Activated CD4-positive, alpha-beta memory T cell treated with anti-CD3 and anti-CD28 coated beads for 36 hours (primary cell): ENCODE results near the gene TBC1D23. TPM values are rescaled to one million over a fixed set of nuclear protein-coding genes. Genes with fewer than 3 reads are reported as not detected.
A peak's percentile ranks its signal among the peaks of the same experiment; 100 is the strongest.
"Not testable (repeated sequence)": the region's sequence is repeated elsewhere in the genome, so short reads cannot be mapped to it uniquely, and the experiment has no call there.

Experiments
- CTCF ChIA-PET: fragments of 350-600 bp; sonication (Branson Sonifier 250); formaldehyde crosslinking; loops from one replicate; lab custom pipeline; 2021; ENCODE audit warnings: antibody characterized with exemption, inconsistent platforms; lab: Charles Lee
- POLR2A ChIA-PET: fragments of 350-600 bp; sonication (Branson Sonifier 250); formaldehyde crosslinking; loops from one replicate; lab custom pipeline; 2021; ENCODE audit warnings: antibody characterized with exemption; lab: Charles Lee
- DNase-seq: peaks from one replicate; pipeline ENCODE4 v3.0.0-alpha.2; 2020
- H3K27ac Mint-ChIP-seq: one replicate; pipeline ENCODE4 v1.8.0; 2021; ENCODE audit warnings: mixed read lengths
- H3K27me3 Mint-ChIP-seq: one replicate; pipeline ENCODE4 v1.8.0; 2021; ENCODE audit warnings: mixed read lengths
- H3K36me3 Mint-ChIP-seq: one replicate; pipeline ENCODE4 v1.8.0; 2021; ENCODE audit warnings: mixed read lengths
- H3K4me1 Mint-ChIP-seq: one replicate; pipeline ENCODE4 v1.8.0; 2021; ENCODE audit warnings: low read depth, mixed read lengths
- H3K4me3 Mint-ChIP-seq: one replicate; pipeline ENCODE4 v1.8.0; 2021; ENCODE audit warnings: mild to moderate bottlenecking, mixed read lengths
- H3K9me3 Mint-ChIP-seq: one replicate; pipeline ENCODE4 v1.8.0; 2021; ENCODE audit warnings: mixed read lengths
- intact Hi-C: fragments of 100-400 bp; cut with micrococcal nuclease; formaldehyde crosslinking; loops from one replicate; pipeline ENCODE4 v1.15.1; 2023
- total RNA-seq, 2 experiments: library from RNA; stranded (reverse); gene quantifications; one replicate each; pipeline ENCODE4 v1.2.3, GENCODE V29; 2021

The TBC1D23 gene
- total RNA-seq, 2 experiments from 2014 or later: 17.8 to 22.7 TPM

- POLR2A ChIA-PET: no interaction called here
- H3K9me3 Mint-ChIP-seq: no peaks in the 10 kb centered on the region
Measured at GRCh38 chr3:100231668-100232067, 29.1 kb upstream of the TBC1D23 start.

DNA sequence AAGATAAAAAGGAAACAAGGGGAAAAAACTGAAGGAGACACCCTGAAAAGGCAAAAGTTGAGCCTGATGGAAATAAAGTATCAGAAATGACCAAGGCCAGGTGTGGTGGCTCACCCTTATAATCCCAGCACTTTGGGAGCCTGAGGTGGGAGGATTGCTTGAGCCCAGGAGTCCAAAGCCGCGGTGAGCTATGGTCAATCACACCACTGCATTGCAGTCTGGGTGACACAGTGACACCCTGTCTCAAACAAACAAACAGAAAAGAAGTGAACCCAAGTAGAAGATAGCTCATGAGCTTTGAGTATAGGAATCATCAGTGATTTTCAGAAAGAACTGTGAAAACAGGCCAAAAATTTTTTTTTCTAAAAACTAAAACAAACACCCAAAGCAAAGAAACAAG, 26.4 kb upstream of the TBC1D23 start:
- POLR2A ChIA-PET: no interaction called here

More at GRCh38 chr3:100231668-100232067, 29.1 kb upstream of the TBC1D23 start:
- Mint-ChIP-seq H3K4me1 (no peaks in the 10 kb centered on the region), H3K4me3 (no peak overlapping the region), H3K27me3 (peaks cover 2% of the 10 kb centered on the region), H3K27ac (no peak overlapping the region), H3K36me3 (no peaks in the 10 kb centered on the region)
- intact Hi-C loops: no loop called here
- DNase-seq: no peak
- CTCF ChIA-PET: no interaction called here

DNA sequence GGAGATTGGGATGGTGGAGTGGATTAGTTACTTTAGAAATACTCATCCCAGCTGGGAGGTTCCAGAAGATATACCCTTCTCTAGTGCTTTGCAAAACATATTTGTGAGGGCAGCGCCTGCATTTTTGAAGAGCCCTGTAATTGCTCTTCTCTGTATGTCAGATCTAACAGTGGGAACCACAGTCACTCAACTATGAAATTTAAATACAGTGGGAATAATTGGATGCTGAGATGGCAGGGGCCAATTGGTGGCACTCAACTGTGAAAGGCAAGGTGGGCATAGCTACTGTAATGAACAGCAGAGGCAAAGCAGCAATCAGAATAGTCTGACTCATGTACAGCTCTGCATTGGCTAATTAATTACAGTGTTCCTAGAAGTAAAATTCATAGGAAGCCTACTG, 22.2 kb upstream of the TBC1D23 start:
- Mint-ChIP-seq H3K4me1 (no peaks in the 10 kb centered on the region), H3K4me3 (no peak overlapping the region), H3K9me3 (peaks cover 10% of the 10 kb centered on the region), H3K36me3 (peaks cover 1% of the 10 kb centered on the region), H3K27ac (no peak overlapping the region), H3K27me3 (no peaks in the 10 kb centered on the region)
- ChIA-PET POLR2A (no interaction called here), CTCF (no interaction called here)
- intact Hi-C loops: no loop called here
- no peak for DNase-seq

More for the DNA sequence above, 26.4 kb upstream of the TBC1D23 start:
- no peak for DNase-seq
- H3K4me3 Mint-ChIP-seq: no peak overlapping the region
- peaks cover 2% of the 10 kb centered on the region for H3K27me3 Mint-ChIP-seq
- intact Hi-C loops: no loop called here
- H3K27ac Mint-ChIP-seq: no peak overlapping the region
- no peaks in the 10 kb centered on the region for H3K4me1 Mint-ChIP-seq
- H3K36me3 Mint-ChIP-seq: peaks cover 1% of the 10 kb centered on the region
- CTCF ChIA-PET: no interaction called here
- H3K9me3 Mint-ChIP-seq: peaks cover 10% of the 10 kb centered on the region

DNA sequence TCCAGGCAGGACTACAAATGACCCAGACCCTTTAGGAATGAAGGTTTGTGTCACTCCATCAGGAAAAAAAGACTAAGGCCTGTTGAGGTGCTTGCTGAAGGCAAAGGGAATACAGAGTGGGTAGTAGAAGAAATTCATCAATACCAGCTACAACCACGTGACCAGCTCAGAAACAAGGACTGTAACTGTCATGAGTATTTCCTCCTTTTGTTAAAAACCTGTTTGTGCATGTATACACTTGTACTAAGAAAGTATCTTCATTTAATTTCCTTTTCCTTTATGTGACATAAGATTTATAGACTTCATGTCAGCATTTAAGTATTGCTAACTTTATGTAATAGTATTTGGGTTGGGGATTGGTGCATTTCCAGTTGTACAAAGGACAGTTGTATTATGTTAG, 18.3 kb upstream of the TBC1D23 start:
- H3K36me3 Mint-ChIP-seq, H3K27ac Mint-ChIP-seq, H3K27me3 Mint-ChIP-seq, CTCF ChIA-PET, H3K4me3 Mint-ChIP-seq, POLR2A ChIA-PET, DNase-seq, intact Hi-C loops: not testable (repeated sequence)
- H3K9me3 Mint-ChIP-seq: peaks cover 10% of the 10 kb centered on the region
- H3K4me1 Mint-ChIP-seq: peaks cover 14% of the 10 kb centered on the region

DNA sequence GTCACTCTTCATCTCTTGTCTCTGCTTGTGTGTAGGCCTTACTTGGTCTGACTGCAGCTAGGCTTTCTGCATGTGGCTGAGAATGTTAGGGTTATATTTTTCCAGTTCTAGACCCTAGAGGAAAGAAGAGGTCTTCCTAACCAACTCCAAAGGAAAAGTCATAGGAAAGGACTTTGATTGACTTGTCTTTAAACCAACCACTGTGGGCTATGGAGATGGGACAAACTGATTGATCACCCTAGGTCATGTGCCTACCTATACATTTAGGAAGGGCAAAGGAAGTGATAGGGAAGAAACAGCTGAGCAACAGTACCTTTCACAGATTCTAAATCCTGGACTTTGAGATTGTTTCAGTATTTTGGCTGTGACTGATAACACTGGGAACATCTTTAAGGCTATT, 16.5 kb upstream of the TBC1D23 start:
- Mint-ChIP-seq H3K4me3 (no peak overlapping the region), H3K36me3 (no peaks in the 10 kb centered on the region), H3K9me3 (peaks cover under 1% of the 10 kb centered on the region), H3K4me1 (peaks cover 16% of the 10 kb centered on the region), H3K27me3 (no peaks in the 10 kb centered on the region), H3K27ac (no peak overlapping the region)
- ChIA-PET POLR2A (interaction anchor here (0.6 kb wide), 1 partner anchor 198 kb away, joined by 3 read pairs; no protein-coding TSS in a partner anchor), CTCF (interaction anchor here (2.5 kb wide), 1 partner anchor 10 kb away, joined by 9 read pairs; no protein-coding TSS in a partner anchor)
- intact Hi-C loops: no loop called here
- DNase-seq: no peak

DNA sequence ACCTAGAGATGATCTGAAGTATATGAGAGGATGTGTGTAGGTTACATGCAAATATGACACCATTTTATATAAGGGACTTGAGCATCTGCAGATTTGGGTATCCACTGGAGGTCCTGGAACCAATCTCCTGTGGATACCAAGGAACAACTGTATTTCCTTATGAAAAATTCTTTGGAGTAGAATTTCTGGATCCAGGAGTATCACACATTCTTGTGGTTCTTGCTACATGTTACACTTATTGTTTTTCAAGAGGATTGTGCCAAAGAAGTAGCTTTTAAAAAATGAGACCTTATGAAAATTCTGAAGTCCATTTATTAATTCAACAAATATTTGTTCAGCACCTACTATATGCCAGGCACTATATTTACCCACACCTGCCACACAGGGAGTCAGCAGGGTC, 15.7 kb upstream of the TBC1D23 start:
- Mint-ChIP-seq H3K4me1 (peaks cover 16% of the 10 kb centered on the region), H3K36me3 (no peaks in the 10 kb centered on the region), H3K27ac (no peak overlapping the region), H3K27me3 (no peaks in the 10 kb centered on the region), H3K9me3 (no peaks in the 10 kb centered on the region), H3K4me3 (no peak overlapping the region)
- DNase-seq: no peak
- ChIA-PET POLR2A (no interaction called here), CTCF (interaction anchor here (2.5 kb wide), 1 partner anchor 9 kb away, joined by 9 read pairs; no protein-coding TSS in a partner anchor)
- intact Hi-C loops: no loop called here

GRCh38 chr3:100245927-100246326, 14.9 kb upstream of the TBC1D23 start:
- no peak overlapping the region for H3K4me3 Mint-ChIP-seq
- H3K27ac Mint-ChIP-seq: no peak overlapping the region
- H3K4me1 Mint-ChIP-seq: peaks cover 16% of the 10 kb centered on the region
- no peaks in the 10 kb centered on the region for H3K36me3 Mint-ChIP-seq
- intact Hi-C loops: loop anchor here (2.0 kb wide), 1 partner anchor 35 kb away; no protein-coding TSS in a partner anchor
- no peaks in the 10 kb centered on the region for H3K27me3 Mint-ChIP-seq
- CTCF ChIA-PET: interaction anchor here (0.7 to 3.8 kb wide), 3 partner anchors 8 to 409 kb away, joined by 3 to 14 read pairs (median 4); no protein-coding TSS in a partner anchor
- H3K9me3 Mint-ChIP-seq: no peaks in the 10 kb centered on the region
- peak; percentile 58 for DNase-seq
- POLR2A ChIA-PET: no interaction called here

DNA sequence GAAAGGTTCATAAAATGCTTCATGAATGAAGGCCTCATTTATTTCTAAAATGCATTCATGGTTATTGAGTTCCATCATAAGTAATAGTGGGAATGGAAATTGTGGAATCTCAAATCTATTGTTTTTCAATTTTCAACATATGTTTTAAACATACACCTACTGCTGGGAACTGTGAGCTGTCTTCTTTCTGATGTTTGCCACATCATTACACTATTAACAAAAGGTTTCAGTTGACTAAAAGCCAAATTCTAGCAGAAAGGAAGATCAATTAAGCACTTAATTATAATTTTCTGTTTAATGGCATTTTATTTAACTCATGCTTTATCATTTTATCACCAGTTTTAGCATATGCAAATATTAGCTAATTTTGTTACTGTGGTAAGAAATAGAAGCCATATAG, 13.8 kb upstream of the TBC1D23 start:
- intact Hi-C loops: loop anchor here (2.0 kb wide), 1 partner anchor 36 kb away; no protein-coding TSS in a partner anchor
- POLR2A ChIA-PET: no interaction called here
- Mint-ChIP-seq H3K4me1 (peaks cover 16% of the 10 kb centered on the region), H3K4me3 (no peak overlapping the region), H3K36me3 (no peaks in the 10 kb centered on the region), H3K9me3 (no peaks in the 10 kb centered on the region), H3K27ac (no peak overlapping the region), H3K27me3 (no peaks in the 10 kb centered on the region)
- DNase-seq: no peak
- CTCF ChIA-PET: interaction anchor here (0.9 to 3.8 kb wide), 3 partner anchors 178 to 415 kb away, joined by 3 to 14 read pairs (median 3); no protein-coding TSS in a partner anchor

GRCh38 chr3:100252001-100252400, 8.8 kb upstream of the TBC1D23 start:
- ChIA-PET CTCF (interaction anchor here (0.7 kb wide), 1 partner anchor 183 kb away, joined by 3 read pairs; no protein-coding TSS in a partner anchor), POLR2A (no interaction called here)
- H3K9me3 Mint-ChIP-seq: no peaks in the 10 kb centered on the region
- no peaks in the 10 kb centered on the region for H3K36me3 Mint-ChIP-seq
- H3K27ac Mint-ChIP-seq: no peak overlapping the region
- intact Hi-C loops: no loop called here
- H3K4me3 Mint-ChIP-seq: no peak overlapping the region
- no peaks in the 10 kb centered on the region for H3K27me3 Mint-ChIP-seq
- no peak for DNase-seq
- peaks cover 4% of the 10 kb centered on the region for H3K4me1 Mint-ChIP-seq

DNA sequence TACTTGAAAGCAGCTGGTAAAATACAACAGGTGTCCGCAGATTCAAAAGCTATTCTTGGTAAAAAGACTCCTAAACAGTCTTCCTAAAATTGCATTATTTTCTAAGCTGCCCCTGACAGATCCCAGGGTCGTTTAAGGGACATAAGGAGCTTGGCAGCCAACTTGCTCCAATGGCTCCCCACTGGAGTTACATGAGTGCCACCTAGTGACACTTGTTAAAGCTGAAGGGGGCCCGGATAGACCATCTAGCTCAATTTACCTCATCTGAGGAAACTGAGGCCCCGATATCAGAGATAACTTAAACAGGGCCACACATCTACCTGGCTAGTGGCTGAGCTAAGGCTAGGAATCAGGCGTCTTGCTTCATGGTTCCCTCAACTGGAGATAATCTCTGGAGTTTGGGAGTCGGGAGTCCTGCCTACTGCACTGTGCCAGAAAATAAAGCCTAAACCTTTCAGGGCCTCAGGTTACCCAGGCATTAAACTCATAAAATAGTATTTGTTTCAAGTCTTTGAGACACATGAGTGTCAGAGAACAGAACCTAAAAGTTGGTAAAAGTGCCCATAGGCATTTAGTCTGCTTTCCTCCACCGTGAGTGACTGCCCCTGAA, 6.5 kb upstream of the TBC1D23 start:
- intact Hi-C loops: loop anchor here (1.0 to 2.0 kb wide), 3 partner anchors 185 to 421 kb away; no protein-coding TSS in a partner anchor
- no peaks in the 10 kb centered on the region for H3K9me3 Mint-ChIP-seq
- peak; percentile 51 for DNase-seq
- no peaks in the 10 kb centered on the region for H3K27me3 Mint-ChIP-seq
- ChIA-PET CTCF (interaction anchor here (0.6 to 4.2 kb wide), 30 partner anchors 8 to 446 kb away, joined by 3 to 98 read pairs (median 4); partner anchors contain the start of gene CMSS1), POLR2A (interaction anchor here (0.6 kb wide), 1 partner anchor 423 kb away, joined by 4 read pairs; no protein-coding TSS in a partner anchor)
- H3K4me1 Mint-ChIP-seq: peaks cover 8% of the 10 kb centered on the region
- H3K36me3 Mint-ChIP-seq: no peaks in the 10 kb centered on the region
- H3K4me3 Mint-ChIP-seq: no peak overlapping the region
- H3K27ac Mint-ChIP-seq: no peak overlapping the region

DNA sequence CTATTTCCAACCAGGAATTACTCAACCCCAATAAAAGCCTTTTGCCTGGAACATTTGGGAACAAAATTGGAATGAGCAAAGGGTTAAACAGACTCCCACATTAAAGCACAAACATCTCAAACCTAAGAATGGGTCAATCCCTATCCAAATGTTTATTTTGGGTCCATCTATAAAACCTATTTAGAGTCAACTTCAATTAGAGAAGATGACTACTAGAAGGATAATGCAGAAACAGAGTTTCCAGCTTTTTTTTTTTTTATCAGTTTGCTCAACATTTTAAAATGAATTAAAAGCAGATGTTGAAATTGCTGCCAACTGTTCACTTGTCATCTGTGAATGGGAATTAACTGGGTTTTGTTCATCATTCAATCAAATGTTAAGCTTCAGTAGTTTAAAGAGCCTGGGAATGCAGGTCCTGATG, 4.1 kb upstream of the TBC1D23 start:
- ChIA-PET CTCF (interaction anchor here (0.7 to 4.2 kb wide), 4 partner anchors 186 to 448 kb away, joined by 3 to 98 read pairs (median 6); no protein-coding TSS in a partner anchor), POLR2A (no interaction called here)
- Mint-ChIP-seq H3K27me3 (no peaks in the 10 kb centered on the region), H3K9me3 (no peaks in the 10 kb centered on the region), H3K4me3 (no peak overlapping the region), H3K4me1 (peaks cover 24% of the 10 kb centered on the region), H3K27ac (no peak overlapping the region), H3K36me3 (no peaks in the 10 kb centered on the region)
- DNase-seq: no peak
- intact Hi-C loops: no loop called here

- H3K4me1 Mint-ChIP-seq: peaks cover 29% of the 10 kb centered on the region
- ChIA-PET POLR2A (no interaction called here), CTCF (interaction anchor here (0.7 to 4.2 kb wide), 3 partner anchors 167 to 426 kb away, joined by 3 to 98 read pairs (median 9); no protein-coding TSS in a partner anchor)
- H3K36me3 Mint-ChIP-seq: no peaks in the 10 kb centered on the region
- H3K27me3 Mint-ChIP-seq: no peaks in the 10 kb centered on the region
- H3K4me3 Mint-ChIP-seq: no peak overlapping the region
- H3K9me3 Mint-ChIP-seq: no peaks in the 10 kb centered on the region
- DNase-seq: peak; percentile 33
- intact Hi-C loops: no loop called here
- H3K27ac Mint-ChIP-seq: no peak overlapping the region
Measured at GRCh38 chr3:100257586-100257985, 3.2 kb upstream of the TBC1D23 start.
